Right atrium auricular region (tissue), 2 donors: ENCODE measurements around the gene FOXL3. TPM values are rescaled to one million over a fixed set of nuclear protein-coding genes. Genes with fewer than 3 reads are reported as not detected.

Source experiments
- DNase-seq: peaks from one replicate; pipeline ENCODE4 v3.0.0-alpha.2; 2019; ENCODE audit warnings: low spot score
- H3K27ac ChIP-seq, 2 donors: fragments of 200-600 bp; sonication (generic); 1 replicate in 1 of 2; 2 replicates in 1 of 2; pipeline ENCODE4 v1.5.1; 2016 to 2019
- H3K27me3 ChIP-seq, 2 donors: fragments of 200-600 bp; sonication (generic); one replicate each; pipeline versions ENCODE4 v1.5.1 to v1.6.0; 2017 to 2019
- H3K36me3 ChIP-seq: fragments of 200-600 bp; sonication (generic); one replicate; pipeline ENCODE4 v1.5.1; 2016
- H3K4me1 ChIP-seq, 2 donors: fragments of 200-600 bp; sonication (generic); one replicate each; pipeline versions ENCODE4 v1.5.1 to v1.6.0; 2017 to 2019
- H3K4me3 ChIP-seq, 2 donors: fragments of 200-600 bp; sonication (generic); 1 replicate in 1 of 2; 2 replicates in 1 of 2; pipeline ENCODE4 v1.5.1; 2017 to 2019; ENCODE audit warnings: mild to moderate bottlenecking in 1 of 2, moderate library complexity in 1 of 2
- H3K9me3 ChIP-seq, 2 donors: fragments of 200-600 bp; sonication (generic); one replicate each; pipeline ENCODE4 v1.5.1; 2019
- total RNA-seq, 2 donors: library from RNA; depleted of rRNA; stranded (reverse); fragments of >200 nt; gene quantifications; one replicate each; pipeline ENCODE4 v1.1.0, GENCODE V29; 2016
- TF ChIP-seq, protein P1 (sequence below), 2 donors: fragments of 200-600 bp; sonication (generic); IDR thresholded peaks; one replicate each; pipeline ENCODE4 v1.5.1; 2019; ENCODE audit warnings: antibody characterized with exemption in 2 of 2

FOXL3 gene
- total RNA-seq, 2 donors from 2014 or later, result not detected

DNA sequence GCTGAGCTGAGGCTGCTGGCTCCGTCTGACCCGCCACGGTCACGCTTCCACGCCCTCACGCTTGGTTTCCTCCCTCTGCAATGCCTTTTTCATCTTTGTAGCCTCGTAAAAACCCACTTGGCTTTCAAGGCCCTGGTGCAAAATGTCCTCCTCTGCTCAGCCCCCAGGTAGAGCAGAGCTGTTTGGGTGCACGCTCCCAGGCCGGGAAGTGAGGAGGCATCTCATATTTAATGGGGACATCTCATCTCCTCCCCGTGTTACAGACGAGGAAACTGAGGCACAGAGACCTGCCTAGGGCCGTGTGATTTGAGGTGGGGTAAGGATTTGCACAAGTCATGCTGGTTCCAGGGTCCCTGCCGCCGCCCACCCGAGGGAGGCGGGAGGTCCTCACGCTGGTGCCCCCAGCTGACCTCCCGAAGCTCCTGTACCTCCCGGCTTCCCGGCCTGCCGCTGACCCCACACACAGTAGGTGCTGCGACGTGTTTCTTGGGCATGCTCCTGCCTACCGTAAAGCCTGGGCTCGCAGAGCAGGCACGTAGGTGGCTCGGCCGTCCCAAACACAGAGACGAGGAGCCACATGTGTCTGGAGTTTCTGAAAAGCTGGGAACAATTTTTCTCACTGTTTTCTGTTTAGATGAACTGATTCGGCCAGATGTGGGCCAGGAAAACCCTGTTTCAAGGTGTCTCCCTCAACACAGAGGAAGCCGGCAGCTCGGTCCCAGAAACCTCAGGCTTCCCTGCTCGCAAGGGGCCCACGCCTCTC, 11.5 kb downstream of the FOXL3 start:
- H3K9me3 ChIP-seq, result no peaks in the 10 kb centered on the region
- no peaks in the 10 kb centered on the region for H3K36me3 ChIP-seq
- no peaks in the 10 kb centered on the region for H3K4me1 ChIP-seq
- no peak overlapping the region for H3K4me3 ChIP-seq
- TF ChIP-seq, protein P1, sequence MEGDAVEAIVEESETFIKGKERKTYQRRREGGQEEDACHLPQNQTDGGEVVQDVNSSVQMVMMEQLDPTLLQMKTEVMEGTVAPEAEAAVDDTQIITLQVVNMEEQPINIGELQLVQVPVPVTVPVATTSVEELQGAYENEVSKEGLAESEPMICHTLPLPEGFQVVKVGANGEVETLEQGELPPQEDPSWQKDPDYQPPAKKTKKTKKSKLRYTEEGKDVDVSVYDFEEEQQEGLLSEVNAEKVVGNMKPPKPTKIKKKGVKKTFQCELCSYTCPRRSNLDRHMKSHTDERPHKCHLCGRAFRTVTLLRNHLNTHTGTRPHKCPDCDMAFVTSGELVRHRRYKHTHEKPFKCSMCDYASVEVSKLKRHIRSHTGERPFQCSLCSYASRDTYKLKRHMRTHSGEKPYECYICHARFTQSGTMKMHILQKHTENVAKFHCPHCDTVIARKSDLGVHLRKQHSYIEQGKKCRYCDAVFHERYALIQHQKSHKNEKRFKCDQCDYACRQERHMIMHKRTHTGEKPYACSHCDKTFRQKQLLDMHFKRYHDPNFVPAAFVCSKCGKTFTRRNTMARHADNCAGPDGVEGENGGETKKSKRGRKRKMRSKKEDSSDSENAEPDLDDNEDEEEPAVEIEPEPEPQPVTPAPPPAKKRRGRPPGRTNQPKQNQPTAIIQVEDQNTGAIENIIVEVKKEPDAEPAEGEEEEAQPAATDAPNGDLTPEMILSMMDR (IDR thresholded peaks at IDR 0.05), result no peak
- no peak overlapping the region for H3K27ac ChIP-seq
- no peak for DNase-seq
- H3K27me3 ChIP-seq, result no peaks in the 10 kb centered on the region

DNA sequence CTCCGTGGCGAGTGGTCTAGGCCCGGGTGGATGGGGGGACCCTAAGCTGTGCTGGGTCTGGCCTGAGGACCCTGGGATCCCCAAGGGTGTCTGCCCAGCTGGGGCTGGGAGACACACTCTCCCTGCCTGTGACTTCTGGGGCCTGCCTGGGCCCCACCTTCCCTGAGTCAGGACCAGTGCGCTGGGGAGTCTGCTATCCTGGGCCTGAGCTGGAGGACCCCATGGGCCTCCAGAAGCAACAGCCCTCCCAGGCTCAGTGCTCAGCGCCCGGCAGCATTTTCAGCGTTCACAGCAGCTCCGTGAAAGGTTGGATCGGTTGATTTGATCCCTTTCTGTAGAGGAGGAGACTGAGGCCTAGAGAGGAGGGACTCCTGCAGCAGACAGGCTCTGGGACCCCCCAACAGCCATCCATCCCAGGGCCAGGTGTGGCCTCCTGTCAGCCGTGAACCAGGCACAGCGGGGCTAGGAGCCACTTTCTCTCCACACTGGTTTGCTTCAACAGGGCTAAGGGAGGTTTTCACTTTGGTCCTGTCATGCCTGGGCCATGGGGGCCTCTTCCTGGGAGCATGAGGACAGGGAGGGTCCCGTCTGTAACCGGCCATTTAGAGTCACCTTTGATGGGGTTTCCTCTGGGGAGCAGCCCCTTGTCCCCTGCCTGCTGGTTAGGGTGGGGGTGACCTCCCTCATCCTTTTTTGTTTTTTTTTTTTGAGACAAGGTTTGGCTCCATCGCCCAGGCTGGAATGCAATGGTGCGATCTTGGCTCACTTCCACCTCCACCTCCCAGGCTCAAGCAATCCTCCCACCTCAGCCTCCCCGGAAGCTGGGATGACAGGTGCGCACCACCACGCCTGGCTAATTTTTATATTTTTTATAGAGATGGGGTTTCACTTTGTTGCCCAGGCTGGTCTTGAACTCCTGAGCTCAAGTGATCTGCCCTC, 12.4 kb downstream of the FOXL3 start:
- Histone ChIP-seq H3K36me3 (no peaks in the 10 kb centered on the region), H3K27me3 (no peaks in the 10 kb centered on the region), H3K4me1 (no peaks in the 10 kb centered on the region), H3K27ac (no peak overlapping the region), H3K4me3 (no peak overlapping the region), H3K9me3 (no peaks in the 10 kb centered on the region)
- no peak for DNase-seq
- TF ChIP-seq, protein P1 (IDR thresholded peaks at IDR 0.05), result no peak

DNA sequence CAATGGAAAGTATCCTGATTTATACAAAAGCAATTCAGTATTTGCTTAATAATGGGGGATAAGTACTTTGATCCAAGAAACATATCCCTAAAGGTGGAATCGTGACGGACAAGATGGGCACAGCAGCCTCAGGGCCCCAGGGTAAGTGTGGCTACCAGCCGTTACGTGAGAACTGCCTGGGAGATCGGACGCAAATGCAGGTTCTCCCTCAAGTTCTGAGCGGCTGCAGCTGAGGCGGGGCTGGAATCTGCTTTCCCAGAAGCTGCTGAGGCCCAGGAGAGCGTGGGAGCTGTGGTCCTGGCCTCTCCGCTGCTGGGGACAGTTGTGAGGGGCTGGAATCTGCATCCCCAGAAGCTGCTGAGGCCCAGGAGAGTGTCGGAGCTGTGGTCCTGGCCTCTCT, 13.5 kb downstream of the FOXL3 start:
- H3K27me3 ChIP-seq, result no peaks in the 10 kb centered on the region
- no peak overlapping the region for H3K4me3 ChIP-seq
- TF ChIP-seq, protein P1 (IDR thresholded peaks at IDR 0.05), result no peak
- no peak for DNase-seq
- H3K4me1 ChIP-seq, result no peaks in the 10 kb centered on the region
- H3K9me3 ChIP-seq, result peaks cover 0 to 9% of the 10 kb centered on the region in 2 donors
- H3K36me3 ChIP-seq, result no peaks in the 10 kb centered on the region
- H3K27ac ChIP-seq, result no peak overlapping the region

DNA sequence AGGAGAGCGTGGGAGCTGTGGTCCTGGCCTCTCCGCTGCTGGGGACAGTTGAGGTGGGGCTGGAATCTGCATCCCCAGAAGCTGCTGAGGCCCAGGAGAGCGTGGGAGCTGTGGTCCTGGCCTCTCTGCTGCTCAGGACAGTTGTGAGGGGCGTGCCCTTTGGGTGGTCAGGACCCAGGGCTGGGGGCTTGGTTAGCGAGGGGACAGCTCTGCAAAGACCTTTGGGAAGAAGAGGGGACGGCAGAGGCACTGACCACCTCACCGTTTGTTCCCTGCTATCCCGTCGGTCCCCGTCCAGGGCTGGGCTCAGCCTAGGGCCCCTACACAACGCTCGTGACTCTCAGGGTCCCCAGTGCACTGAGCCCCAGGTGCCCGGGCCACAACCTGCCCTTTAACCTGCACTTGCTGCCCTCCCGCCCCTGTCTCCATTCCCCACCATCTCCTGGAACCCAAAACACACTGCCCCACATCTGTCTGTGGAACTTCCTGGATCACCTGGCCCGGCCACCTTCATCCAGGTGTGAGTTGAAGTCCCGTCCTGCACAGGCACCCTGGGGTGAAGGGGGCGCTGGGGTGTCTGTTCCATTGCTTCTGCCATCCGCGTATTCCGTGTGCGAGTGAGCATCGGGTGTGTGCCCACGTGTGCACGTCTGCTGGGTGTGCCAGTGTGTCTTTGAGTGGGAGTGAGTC, 14.1 kb downstream of the FOXL3 start:
- Histone ChIP-seq H3K36me3 (no peaks in the 10 kb centered on the region), H3K27me3 (no peaks in the 10 kb centered on the region), H3K27ac (no peak overlapping the region), H3K9me3 (peaks cover 0 to 13% of the 10 kb centered on the region in 2 donors), H3K4me3 (no peak overlapping the region), H3K4me1 (no peaks in the 10 kb centered on the region)
- TF ChIP-seq, protein P1 (IDR thresholded peaks at IDR 0.05), result no peak
- DNase-seq, result no peak

DNA sequence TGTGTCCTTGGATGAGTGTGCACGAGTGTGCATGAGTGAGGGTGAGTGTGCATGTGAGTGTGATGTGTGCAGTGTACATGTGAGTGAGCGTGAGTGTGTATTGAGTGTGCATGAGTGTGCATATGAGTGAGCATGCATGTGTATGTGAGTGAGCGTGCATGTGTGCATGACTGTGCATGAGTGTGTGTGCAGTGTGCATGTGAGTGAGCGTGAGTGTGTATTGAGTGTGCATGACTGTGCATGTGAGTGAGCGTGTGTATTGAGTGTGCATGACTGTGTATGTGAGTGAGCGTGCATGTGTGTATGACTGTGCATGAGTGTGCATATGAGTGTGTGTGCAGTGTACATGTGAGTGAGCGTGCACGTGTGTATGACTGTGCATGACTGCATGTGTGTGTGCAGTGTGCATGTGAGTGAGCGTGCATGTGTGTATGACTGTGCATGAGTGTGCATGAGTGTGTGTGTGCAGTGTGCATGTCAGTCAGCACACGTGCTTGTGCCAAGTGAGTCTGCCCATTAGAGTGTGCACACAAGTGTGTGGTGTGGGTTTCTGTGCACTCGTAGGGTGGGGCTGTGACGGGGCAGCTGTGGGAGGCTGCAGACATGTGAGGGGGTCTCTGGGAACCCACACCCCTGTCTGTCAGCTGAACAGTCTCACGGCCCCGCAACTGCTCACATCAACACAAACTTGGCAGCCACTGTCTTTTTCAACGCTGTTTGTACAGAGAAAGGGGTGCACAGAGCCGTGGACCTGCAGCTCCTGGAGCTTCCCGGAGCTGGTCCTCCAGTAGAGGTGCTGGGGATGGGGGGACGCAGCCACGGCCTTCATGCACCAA, 14.8 kb downstream of the FOXL3 start:
- TF ChIP-seq, protein P1 (IDR thresholded peaks at IDR 0.05), result no peak

More for the DNA sequence above, 14.8 kb downstream of the FOXL3 start:
- Histone ChIP-seq H3K4me3 (no peak overlapping the region), H3K27ac (no peak overlapping the region), H3K36me3 (no peaks in the 10 kb centered on the region), H3K9me3 (peaks cover 0 to 13% of the 10 kb centered on the region in 2 donors), H3K27me3 (no peaks in the 10 kb centered on the region), H3K4me1 (no peaks in the 10 kb centered on the region)
- no peak for DNase-seq
